ENCODE data around the gene DTD1. TPM values are rescaled to one million over a fixed set of nuclear protein-coding genes. Genes with fewer than 3 reads are reported as not detected.
"Not testable (repeated sequence)": the region's sequence is repeated elsewhere in the genome, so short reads cannot be mapped to it uniquely, and the experiment has no call there.

DTD1 gene
- total RNA-seq, 3 donors from 2014 or later = 24.1 to 34.6 (median 26.2) TPM

DNA sequence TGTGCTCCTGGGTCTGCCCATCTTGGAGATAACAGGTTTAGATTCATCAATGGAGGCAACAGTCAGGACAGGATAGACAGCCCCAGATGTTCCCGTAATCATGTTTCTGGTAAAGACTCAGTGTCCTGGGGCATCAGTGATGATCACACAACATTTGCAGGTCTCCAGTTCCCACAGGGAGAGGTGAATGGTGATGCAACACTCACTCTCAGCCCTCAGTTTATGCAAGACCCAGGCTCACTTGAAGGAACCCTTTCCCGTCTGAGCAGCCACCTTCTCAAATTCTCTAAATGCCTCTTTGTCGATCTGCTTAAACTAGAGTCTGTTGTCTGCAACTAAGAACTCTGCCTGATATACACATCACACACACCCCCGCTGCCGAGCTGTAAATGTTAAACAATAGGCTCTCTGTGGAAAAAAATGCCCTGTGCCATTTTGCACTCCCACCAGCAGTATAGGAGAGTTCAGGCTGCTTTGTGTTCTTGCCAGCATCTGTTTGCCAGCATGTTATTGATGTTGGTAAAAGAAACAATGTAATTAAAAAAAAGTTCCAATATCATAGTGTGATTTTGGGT is 195.6 kb downstream of the DTD1 start:
- Histone ChIP-seq H3K9me3 (no peaks in the 10 kb centered on the region), H3K4me3 (no peak overlapping the region), H3K27me3 (no peaks in the 10 kb centered on the region), H3K36me3 (no peaks in the 10 kb centered on the region), H3K4me1 (no peaks in the 10 kb centered on the region), H3K27ac (no peak overlapping the region)
- intact Hi-C loops (cut with DNase I; ENCODE audit: low total_unique reads) = no loop called here
- TF ChIP-seq POLR2A (IDR thresholded peaks at IDR 0.05) (no peak), POLR2AphosphoS5 (IDR thresholded peaks at IDR 0.05) (no peak)
- TF ChIP-seq, protein P1, sequence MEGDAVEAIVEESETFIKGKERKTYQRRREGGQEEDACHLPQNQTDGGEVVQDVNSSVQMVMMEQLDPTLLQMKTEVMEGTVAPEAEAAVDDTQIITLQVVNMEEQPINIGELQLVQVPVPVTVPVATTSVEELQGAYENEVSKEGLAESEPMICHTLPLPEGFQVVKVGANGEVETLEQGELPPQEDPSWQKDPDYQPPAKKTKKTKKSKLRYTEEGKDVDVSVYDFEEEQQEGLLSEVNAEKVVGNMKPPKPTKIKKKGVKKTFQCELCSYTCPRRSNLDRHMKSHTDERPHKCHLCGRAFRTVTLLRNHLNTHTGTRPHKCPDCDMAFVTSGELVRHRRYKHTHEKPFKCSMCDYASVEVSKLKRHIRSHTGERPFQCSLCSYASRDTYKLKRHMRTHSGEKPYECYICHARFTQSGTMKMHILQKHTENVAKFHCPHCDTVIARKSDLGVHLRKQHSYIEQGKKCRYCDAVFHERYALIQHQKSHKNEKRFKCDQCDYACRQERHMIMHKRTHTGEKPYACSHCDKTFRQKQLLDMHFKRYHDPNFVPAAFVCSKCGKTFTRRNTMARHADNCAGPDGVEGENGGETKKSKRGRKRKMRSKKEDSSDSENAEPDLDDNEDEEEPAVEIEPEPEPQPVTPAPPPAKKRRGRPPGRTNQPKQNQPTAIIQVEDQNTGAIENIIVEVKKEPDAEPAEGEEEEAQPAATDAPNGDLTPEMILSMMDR (IDR thresholded peaks at IDR 0.05) = no peak
- DNase-seq (ENCODE audit: low spot score in 2 of 2) = no peak

GRCh38 chr20:18787046-18787445 is 199.2 kb downstream of the DTD1 start:
- H3K27me3 ChIP-seq; H3K36me3 ChIP-seq; H3K4me1 ChIP-seq; H3K27ac ChIP-seq; H3K9me3 ChIP-seq; H3K4me3 ChIP-seq; DNase-seq (ENCODE audit: low spot score in 2 of 2): not testable (repeated sequence)
- intact Hi-C loops (cut with DNase I; ENCODE audit: low total_unique reads) = loop anchor here (2.0 kb wide), 1 partner anchor 70 kb away; no protein-coding TSS in a partner anchor

- DNase-seq (ENCODE audit: low spot score in 2 of 2) = no peak
- intact Hi-C loops (cut with DNase I; ENCODE audit: low total_unique reads) = no loop called here
- H3K36me3 ChIP-seq = no peaks in the 10 kb centered on the region
- TF ChIP-seq, protein P1 (IDR thresholded peaks at IDR 0.05) = no peak
- TF ChIP-seq POLR2AphosphoS5 (IDR thresholded peaks at IDR 0.05) = no peak
- TF ChIP-seq POLR2A (IDR thresholded peaks at IDR 0.05) = no peak
- H3K4me1 ChIP-seq = no peaks in the 10 kb centered on the region
- no peak overlapping the region for H3K4me3 ChIP-seq
- H3K27ac ChIP-seq = no peak overlapping the region
- peaks cover 0 to 7% of the 10 kb centered on the region in 2 donors for H3K27me3 ChIP-seq
- no peaks in the 10 kb centered on the region for H3K9me3 ChIP-seq
Measured at GRCh38 chr20:18788021-18788420, 200.2 kb downstream of the DTD1 start.

- H3K9me3 ChIP-seq = no peaks in the 10 kb centered on the region
- peaks cover 0 to 7% of the 10 kb centered on the region in 2 donors for H3K27me3 ChIP-seq
- TF ChIP-seq, protein P1 (IDR thresholded peaks at IDR 0.05) = no peak
- TF ChIP-seq POLR2AphosphoS5 (IDR thresholded peaks at IDR 0.05) = no peak
- no peak for TF ChIP-seq POLR2A (IDR thresholded peaks at IDR 0.05)
- no peak for DNase-seq (ENCODE audit: low spot score in 2 of 2)
- H3K36me3 ChIP-seq = no peaks in the 10 kb centered on the region
- H3K4me3 ChIP-seq = no peak overlapping the region
- peaks cover 0 to 4% of the 10 kb centered on the region in 2 donors for H3K4me1 ChIP-seq
- intact Hi-C loops (cut with DNase I; ENCODE audit: low total_unique reads) = no loop called here
- H3K27ac ChIP-seq = no peak overlapping the region
Measured at GRCh38 chr20:18790787-18791186, 202.9 kb downstream of the DTD1 start.

GRCh38 chr20:18793625-18794427 is 206.0 kb downstream of the DTD1 start:
- Histone ChIP-seq H3K27ac (peak overlapping the region; percentile 96 to 97), H3K4me1 (peaks cover 0 to 4% of the 10 kb centered on the region in 2 donors), H3K4me3 (peak overlapping the region; percentile 76 to 89 (median 82)), H3K9me3 (peaks cover 6 to 9% of the 10 kb centered on the region in 2 donors), H3K27me3 (peaks cover 0 to 7% of the 10 kb centered on the region in 2 donors), H3K36me3 (no peaks in the 10 kb centered on the region)
- peak; percentile 84 to 88 for DNase-seq (ENCODE audit: low spot score in 2 of 2)
- intact Hi-C loops (cut with DNase I; ENCODE audit: low total_unique reads) = no loop called here
- TF ChIP-seq, protein P1 (IDR thresholded peaks at IDR 0.05) = no peak
- TF ChIP-seq POLR2A (IDR thresholded peaks at IDR 0.05) (peak; percentile 84), POLR2AphosphoS5 (IDR thresholded peaks at IDR 0.05) (peak; percentile 89 to 99 (median 89))

Measured in breast epithelium (tissue), 4 donors.